ENCODE data around the gene DLG2.
"Not testable (repeated sequence)": the region's sequence is repeated elsewhere in the genome, so short reads cannot be mapped to it uniquely, and the experiment has no call there.

The DLG2 gene

GRCh38 chr11:85385111-85385510 is 242.0 kb downstream of the DLG2 start:
- Histone ChIP-seq H3K4me3 (no peak overlapping the region), H3K27ac (no peak overlapping the region)

- Histone ChIP-seq H3K27ac (no peak overlapping the region), H3K4me3 (no peak overlapping the region)
These were observed 248.1 kb downstream of the DLG2 start for GRCh38 chr11:85379066-85379465.

- Histone ChIP-seq H3K27ac (no peak overlapping the region), H3K4me3 (no peak overlapping the region)
These were observed 249.2 kb downstream of the DLG2 start for GRCh38 chr11:85377901-85378300.

- no peak overlapping the region for H3K4me3 ChIP-seq
- no peak overlapping the region for H3K27ac ChIP-seq
These were observed 267.3 kb downstream of the DLG2 start for GRCh38 chr11:85359859-85360258.

GRCh38 chr11:85355921-85356320 is 271.2 kb downstream of the DLG2 start:
- Histone ChIP-seq H3K4me3 (no peak overlapping the region), H3K27ac (no peak overlapping the region)

- not testable (repeated sequence) for H3K4me3 ChIP-seq
These were observed 277.6 kb downstream of the DLG2 start for GRCh38 chr11:85349539-85349938.

GRCh38 chr11:85348945-85349344 is 278.2 kb downstream of the DLG2 start:
- Histone ChIP-seq H3K4me3 (no peak overlapping the region), H3K27ac (no peak overlapping the region)

More at GRCh38 chr11:85349539-85349938, 277.6 kb downstream of the DLG2 start:
- H3K27ac ChIP-seq: not testable (repeated sequence)

GRCh38 chr11:85347291-85347690 is 279.9 kb downstream of the DLG2 start:
- Histone ChIP-seq H3K4me3 (no peak overlapping the region), H3K27ac (no peak overlapping the region)

- Histone ChIP-seq H3K27ac (no peak overlapping the region), H3K4me3 (no peak overlapping the region)
These were observed 280.7 kb downstream of the DLG2 start for GRCh38 chr11:85346484-85346883.

GRCh38 chr11:85340846-85341245 is 286.3 kb downstream of the DLG2 start:
- not testable (repeated sequence) for H3K27ac ChIP-seq, H3K4me3 ChIP-seq

GRCh38 chr11:85318573-85318972 is 308.6 kb downstream of the DLG2 start:
- no peak overlapping the region for H3K27ac ChIP-seq
- no peak overlapping the region for H3K4me3 ChIP-seq

GRCh38 chr11:85316967-85317366 is 310.2 kb downstream of the DLG2 start:
- peak overlapping the region in 3 of 21 experiments; percentile 10 to 45 (median 40) for H3K27ac ChIP-seq
- H3K4me3 ChIP-seq: no peak overlapping the region

GRCh38 chr11:85313741-85314140 is 313.4 kb downstream of the DLG2 start:
- H3K27ac ChIP-seq: no peak overlapping the region
- H3K4me3 ChIP-seq: no peak overlapping the region

GRCh38 chr11:85310479-85310878 is 316.7 kb downstream of the DLG2 start:
- Histone ChIP-seq H3K4me3 (no peak overlapping the region), H3K27ac (no peak overlapping the region)

GRCh38 chr11:85307366-85307765 is 319.8 kb downstream of the DLG2 start:
- H3K27ac ChIP-seq: no peak overlapping the region
- H3K4me3 ChIP-seq: no peak overlapping the region

GRCh38 chr11:85301895-85302678 is 325.1 kb downstream of the DLG2 start:
- H3K27ac ChIP-seq: no peak overlapping the region

GRCh38 chr11:85299258-85299942 is 327.7 kb downstream of the DLG2 start:
- no peak overlapping the region for H3K27ac ChIP-seq
- H3K4me3 ChIP-seq: no peak overlapping the region

More at GRCh38 chr11:85301895-85302678, 325.1 kb downstream of the DLG2 start:
- no peak overlapping the region for H3K4me3 ChIP-seq

GRCh38 chr11:85295694-85296271 is 331.4 kb downstream of the DLG2 start:
- Histone ChIP-seq H3K4me3 (no peak overlapping the region), H3K27ac (no peak overlapping the region)

- H3K27ac ChIP-seq: no peak overlapping the region
- H3K4me3 ChIP-seq: no peak overlapping the region
These were observed 345.6 kb downstream of the DLG2 start for GRCh38 chr11:85281550-85281949.

GRCh38 chr11:85279267-85279666 is 347.9 kb downstream of the DLG2 start:
- H3K4me3 ChIP-seq: no peak overlapping the region
- H3K27ac ChIP-seq: no peak overlapping the region

GRCh38 chr11:85277693-85278092 is 349.5 kb downstream of the DLG2 start:
- Histone ChIP-seq H3K27ac (no peak overlapping the region), H3K4me3 (no peak overlapping the region)

Measured in skin epidermis (tissue), 12 donors.